GM21786 (cell line): ENCODE results near the gene NKX6-2.
"Not testable (repeated sequence)": the region's sequence is repeated elsewhere in the genome, so short reads cannot be mapped to it uniquely, and the experiment has no call there.

Experiments
- ATAC-seq: cut with Tn5 transposase; IDR thresholded peaks from one replicate; pipeline ENCODE4 v1.9.1; 2021; ENCODE audit not compliant: unreplicated experiment

The NKX6-2 gene

GRCh38 chr10:132785723-132786475, at the start of gene NKX6-2:
Gene NKX6-2, minus strand, starts transcription at chr10:132786147. Its CDS starts 199 bp downstream, at chr10:132785948.
- ATAC-seq = no peak

- ATAC-seq = no peak
Measured at GRCh38 chr10:132834891-132835847, 49.2 kb upstream of the NKX6-2 start.

GRCh38 chr10:132834311-132834761, 48.4 kb upstream of the NKX6-2 start:
- ATAC-seq = no peak

GRCh38 chr10:132833421-132834111, 47.6 kb upstream of the NKX6-2 start:
- no peak for ATAC-seq

- ATAC-seq = no peak
Measured at GRCh38 chr10:132832186-132832969, 46.4 kb upstream of the NKX6-2 start.

GRCh38 chr10:132829403-132829802, 43.5 kb upstream of the NKX6-2 start:
- ATAC-seq = no peak

GRCh38 chr10:132828681-132829080, 42.7 kb upstream of the NKX6-2 start:
- ATAC-seq = no peak

- ATAC-seq = no peak
Measured at GRCh38 chr10:132827861-132828539, 42.1 kb upstream of the NKX6-2 start.

- ATAC-seq = no peak
Measured at GRCh38 chr10:132827423-132827789, 41.5 kb upstream of the NKX6-2 start.

- ATAC-seq = no peak
Measured at GRCh38 chr10:132826524-132827422, 40.8 kb upstream of the NKX6-2 start.

GRCh38 chr10:132825783-132826523, 40.0 kb upstream of the NKX6-2 start:
- ATAC-seq = not testable (repeated sequence)

- ATAC-seq = no peak
Measured at GRCh38 chr10:132820056-132820455, 34.1 kb upstream of the NKX6-2 start.

- no peak for ATAC-seq
Measured at GRCh38 chr10:132817701-132818211, 31.8 kb upstream of the NKX6-2 start.

- no peak for ATAC-seq
Measured at GRCh38 chr10:132816718-132817117, 30.8 kb upstream of the NKX6-2 start.

- ATAC-seq = no peak
Measured at GRCh38 chr10:132815168-132815857, 29.4 kb upstream of the NKX6-2 start.

GRCh38 chr10:132814469-132814856, 28.5 kb upstream of the NKX6-2 start:
- no peak for ATAC-seq
